Ureter (tissue), 1 donor: ENCODE measurements around the gene EPHX1. TPM values are rescaled to one million over a fixed set of nuclear protein-coding genes. Genes with fewer than 3 reads are reported as not detected.
A peak's percentile ranks its signal among the peaks of the same experiment; 100 is the strongest.
"Not testable (repeated sequence)": the region's sequence is repeated elsewhere in the genome, so short reads cannot be mapped to it uniquely, and the experiment has no call there.

Experiments used
- DNase-seq: peaks from one replicate; pipeline ENCODE4 v3.0.0-alpha.2; 2020; ENCODE audit warnings: low spot score
- total RNA-seq: library from RNA; stranded (reverse); gene quantifications from one replicate; pipeline ENCODE4 v1.2.4, GENCODE V29; 2023
- donor health status: DM: yes; HTN: yes; CAD: no.

The EPHX1 gene
- total RNA-seq, 1 donor from 2014 or later = 116 TPM

DNA sequence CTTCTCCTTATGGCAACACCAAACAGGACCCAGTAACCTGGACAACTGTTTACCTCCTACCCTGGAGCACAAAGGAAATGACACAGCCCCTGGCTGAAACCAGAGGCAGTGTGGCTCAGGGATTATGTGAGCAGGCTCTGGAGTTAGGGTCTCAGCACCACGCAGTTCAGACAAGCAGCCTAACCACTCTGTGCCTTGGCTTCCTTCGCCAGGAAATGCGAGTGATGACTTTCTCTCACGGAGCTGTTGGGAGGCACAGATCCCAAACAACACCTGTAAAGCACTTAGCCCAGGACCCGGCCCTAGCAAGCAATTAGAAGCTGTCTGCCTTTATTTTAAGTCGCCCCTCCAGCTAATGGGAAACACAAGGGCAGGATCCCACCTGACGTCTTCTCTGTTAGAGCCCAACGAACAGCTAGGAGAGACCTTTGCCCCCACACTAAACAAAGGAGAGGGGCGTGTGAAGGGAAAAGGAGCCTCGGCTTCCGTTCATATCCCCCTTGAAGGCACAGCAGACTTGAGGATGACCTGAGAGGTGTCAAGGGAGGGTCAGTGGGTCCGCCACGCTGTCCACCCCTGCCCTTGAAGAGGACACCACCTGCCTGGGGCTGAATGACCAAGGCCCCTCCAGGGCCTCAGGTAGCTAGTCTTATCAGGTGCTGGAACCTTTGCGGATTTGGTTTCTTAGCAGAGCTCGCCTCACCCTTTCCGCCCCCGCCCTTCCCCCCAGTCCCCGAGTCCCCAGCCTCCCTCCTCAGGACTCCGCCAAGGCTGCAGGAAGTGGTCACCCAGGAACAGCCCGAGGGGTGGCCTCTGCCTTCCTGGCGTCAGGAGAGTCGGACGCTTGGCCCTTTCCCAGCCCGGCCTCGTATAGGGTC lies 71.4 kb downstream of the EPHX1 start:
- peak; percentile 84 for DNase-seq

DNA sequence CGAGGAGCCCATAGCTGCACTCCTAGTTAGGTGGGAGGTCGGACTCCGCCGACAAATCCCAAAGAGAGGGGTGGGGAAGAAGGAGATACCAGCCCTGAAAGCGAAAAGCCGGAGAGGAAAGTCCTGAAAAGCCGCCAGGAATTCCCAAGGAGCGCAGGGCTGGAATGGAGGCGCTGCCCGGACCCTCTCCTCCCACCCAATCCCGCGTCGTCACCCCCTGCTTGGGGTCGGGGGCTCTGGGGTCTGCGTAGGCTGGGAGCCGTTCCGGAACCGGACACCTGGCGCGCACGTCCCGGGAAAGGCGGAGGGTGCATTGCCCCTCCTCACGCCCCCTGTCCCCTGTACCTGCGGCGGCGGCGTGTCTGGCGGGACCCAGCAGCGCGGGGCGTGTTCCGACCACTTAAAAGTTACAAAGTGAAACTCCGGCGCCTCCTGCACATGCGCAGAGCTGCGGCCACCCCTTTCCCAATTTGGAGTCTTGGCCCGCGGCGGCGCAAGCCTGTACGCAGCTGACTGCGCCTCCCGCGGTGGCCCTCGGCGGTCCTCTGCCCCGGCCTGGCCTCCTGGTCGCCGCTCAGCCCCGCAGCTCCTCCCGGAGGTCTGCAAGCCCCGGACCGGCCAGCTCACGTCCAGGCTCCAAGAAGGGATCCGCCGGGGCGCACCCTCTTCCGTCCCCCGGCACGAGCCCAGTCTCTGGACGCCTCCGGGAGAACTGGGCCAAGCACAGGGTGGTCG lies 72.2 kb downstream of the EPHX1 start, which contains the start of gene TMEM63A:
TSS of gene TMEM63A (minus strand) at position 422 of the 735 bp plus-strand sequence. CDS start 4,800 bp downstream, outside the sequence.
- peak; percentile 95 for DNase-seq

DNA sequence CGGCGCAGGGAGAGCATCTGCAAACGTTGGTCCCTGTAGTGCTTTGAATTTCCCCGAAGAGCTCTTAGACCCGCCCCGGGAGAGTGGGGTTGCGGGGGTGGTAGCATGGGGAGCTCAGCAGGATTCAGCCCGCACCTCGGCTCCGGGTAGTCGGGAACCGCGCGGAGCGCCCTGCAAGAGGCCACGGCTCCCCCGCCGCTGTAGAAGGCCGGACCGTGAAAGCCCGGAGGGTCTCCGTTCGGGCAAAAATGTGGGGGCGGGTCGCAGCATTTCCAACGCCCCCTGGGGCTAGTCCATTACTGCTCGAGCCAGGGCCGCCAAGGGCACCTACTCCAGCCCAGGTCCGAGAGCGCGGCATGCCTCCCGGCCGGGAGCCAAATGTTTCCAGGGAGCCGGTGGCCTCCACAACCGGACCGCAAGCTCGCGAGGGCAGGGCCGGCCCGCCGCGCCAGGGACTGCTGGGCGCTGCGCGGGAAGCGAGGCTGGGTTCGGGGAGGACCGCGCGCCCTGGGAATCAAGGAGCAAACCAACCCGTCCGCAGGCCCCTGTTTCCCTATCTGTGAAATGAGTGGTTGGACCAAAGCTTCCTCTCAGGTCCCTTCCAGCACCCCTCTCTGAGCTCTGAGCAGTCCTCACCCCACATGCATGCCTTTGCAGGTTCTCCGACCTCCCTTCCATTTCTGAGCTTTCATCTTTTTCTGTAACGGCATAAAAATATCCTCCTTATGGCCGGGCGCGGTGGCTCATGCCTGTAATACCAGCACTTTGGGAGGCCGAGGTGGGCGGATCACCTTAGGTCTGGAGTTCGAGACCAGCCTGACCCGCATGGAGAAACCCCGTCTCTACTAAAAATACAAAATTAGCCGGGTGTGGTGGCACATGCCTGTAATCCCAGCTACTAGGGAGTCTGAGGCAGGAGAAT lies 73.0 kb downstream of the EPHX1 start:
- peak; percentile 64 for DNase-seq

DNA sequence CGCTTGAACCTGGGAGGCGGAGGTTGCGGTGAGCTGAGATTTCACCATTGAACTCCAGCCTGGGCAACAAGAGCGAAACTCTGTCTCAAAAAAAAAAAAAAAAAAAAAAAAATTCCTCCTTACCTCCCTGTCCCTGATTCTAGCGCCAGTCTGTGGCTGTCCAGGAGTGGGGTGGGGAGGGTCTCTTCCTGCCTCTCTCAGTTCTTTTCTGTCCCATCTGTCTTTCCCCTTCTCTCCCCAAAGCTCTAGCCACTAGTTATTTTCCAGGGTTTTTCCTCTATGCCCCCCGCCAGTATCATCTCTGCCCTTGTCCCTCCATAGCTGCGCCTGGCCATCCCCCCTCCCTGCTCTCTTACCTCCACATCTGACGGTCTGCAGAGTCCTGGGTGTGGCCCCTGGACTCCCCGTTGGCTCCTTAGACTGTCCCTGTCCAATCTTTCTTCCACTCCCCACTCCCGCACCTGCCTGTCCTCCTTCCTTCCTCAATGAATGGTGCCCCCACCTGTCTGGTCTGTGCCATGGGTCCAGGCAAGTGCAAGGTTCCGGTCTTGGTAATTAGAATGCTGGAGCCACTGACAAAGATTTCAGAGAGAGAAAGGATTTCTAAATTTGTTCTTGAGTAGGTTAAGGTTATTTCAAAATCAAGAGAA lies 73.8 kb downstream of the EPHX1 start:
- DNase-seq = no peak

DNA sequence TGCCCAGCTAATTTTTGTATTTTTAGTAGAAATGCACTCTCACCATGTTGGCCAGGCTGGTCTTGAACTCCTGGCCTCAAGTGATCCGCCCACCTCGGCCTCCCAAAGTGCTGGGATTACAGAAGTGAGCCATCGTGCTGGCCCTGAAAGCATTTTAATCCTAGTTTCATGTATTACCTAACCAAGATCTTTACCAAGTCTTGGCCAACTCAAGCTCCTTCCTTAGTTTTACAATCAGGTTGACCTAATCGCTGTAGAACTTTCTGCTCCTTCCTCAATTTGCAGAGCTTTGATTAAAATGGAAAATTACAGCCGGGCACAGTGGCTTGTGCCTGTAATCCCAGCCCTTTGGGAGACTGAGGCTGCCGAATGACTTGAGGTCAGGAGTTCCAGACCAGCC lies 75.4 kb downstream of the EPHX1 start:
- no peak for DNase-seq

DNA sequence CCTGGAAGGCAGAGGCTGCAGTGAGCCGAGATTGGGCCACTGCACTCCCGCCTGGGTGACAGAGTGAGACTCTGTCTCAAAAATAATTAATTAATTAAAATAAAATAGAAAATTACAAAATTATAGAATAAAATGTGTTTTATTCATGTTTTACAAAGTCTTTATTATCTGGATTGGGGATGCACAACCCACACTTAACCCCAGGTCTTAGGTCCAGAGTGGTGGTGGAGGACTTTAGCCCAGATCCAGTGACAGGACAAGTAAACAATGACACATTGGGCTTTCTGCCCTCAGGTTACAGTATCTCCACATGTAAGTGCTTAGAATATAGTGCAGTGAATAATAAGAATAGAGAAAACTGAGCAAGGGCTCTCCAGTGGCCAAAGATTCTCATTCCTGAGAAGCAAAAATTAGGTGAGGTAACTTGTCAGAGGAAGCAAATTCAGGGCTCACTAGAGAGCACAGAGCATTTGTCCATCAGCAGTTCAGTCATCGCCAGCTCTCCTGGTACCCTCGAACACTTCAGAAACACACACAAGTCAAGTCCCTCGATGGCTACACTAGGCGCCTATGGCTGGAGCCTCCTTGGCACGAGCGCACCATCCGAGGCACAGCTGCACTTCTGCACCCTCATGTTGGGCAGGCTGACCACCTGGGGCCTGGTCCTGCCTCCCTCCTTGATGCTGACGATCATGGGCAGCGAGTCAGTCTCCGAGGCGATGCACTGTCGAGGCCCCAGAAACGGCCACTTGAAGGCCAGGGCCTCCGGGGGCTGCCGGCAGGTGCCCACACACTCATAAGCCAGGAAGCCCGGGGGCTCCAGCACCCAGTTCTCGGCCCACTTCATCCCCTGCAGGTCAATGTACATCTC lies 76.5 kb downstream of the EPHX1 start:
- no peak for DNase-seq

DNA sequence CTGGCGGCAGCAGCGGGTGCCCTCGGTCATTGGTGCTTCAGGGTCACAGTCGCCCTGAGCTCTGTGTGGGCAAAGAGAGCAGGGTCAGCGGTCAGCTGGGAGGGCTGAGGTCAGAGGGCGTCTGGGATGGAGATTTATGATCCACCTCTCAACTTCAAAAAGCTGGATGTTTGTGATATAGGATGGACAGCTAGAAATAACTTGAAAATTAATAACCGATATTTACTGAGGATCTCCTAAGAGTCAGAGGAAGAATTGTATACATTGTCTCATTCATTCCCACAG lies 77.0 kb downstream of the EPHX1 start:
- no peak for DNase-seq

DNA sequence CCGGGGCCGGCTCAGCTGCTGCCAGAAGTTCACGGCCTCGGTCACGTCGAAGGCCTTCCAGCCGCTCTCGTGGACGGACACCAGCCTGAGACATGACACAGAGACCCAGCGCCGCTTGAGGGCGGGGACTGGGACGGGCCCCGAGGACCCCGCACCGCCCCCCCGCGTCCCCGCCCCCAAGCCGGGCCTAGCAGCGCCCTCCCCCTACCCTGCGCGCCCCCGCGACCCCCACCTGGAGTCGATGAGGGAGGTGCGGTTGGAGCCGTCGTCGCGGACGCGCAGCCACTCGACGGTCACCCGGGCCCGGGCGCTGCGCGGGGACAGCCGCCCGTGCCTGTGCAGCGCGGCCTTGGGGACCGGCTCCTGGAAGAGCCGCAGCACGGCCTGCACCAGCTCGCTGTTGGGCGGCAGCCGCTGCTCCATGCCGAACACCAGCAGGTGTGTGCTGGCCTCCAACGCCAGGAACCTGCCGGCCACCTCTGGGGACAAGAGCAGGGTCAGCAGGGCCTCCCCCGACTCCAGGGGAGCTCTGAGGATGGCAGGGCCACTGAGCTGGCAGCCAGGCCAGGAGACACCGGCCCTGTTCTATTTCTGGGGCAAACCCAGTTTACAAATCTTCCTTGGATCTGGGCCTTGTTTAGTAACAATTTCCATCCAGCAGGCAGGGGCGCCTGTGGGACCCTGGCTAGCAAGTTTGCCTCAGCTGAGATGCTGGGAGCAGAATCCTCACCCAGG lies 77.8 kb downstream of the EPHX1 start:
- DNase-seq = not testable (repeated sequence)

DNA sequence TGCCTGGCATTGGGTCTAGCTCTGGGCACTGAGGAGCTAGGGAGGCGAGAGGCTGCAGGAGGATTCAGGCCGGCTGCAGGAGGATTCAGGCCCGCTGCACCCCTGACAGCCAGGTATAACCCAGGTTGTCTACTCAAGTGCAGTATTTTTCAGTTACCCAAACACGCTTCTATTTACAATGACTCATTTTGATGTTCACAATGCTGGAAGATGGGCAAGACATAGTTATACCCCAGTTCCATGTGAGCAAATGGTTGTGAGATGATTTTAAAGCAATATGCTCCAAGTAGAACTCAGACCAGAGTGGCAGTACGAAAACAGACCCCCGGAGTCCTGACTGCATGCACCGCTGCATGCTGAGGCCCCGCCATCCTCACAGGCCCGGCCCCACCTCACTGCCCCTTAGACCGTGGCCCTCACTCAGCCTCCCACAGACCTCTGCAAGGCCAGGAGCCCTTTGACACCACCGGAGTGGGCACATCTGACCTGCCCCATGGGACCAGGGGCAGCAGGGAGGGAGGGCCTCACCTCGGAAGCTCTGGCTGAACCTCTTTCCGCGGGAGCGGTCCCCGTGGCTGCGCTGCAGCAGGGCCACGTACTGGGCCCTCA lies 78.5 kb downstream of the EPHX1 start:
- DNase-seq = no peak

DNA sequence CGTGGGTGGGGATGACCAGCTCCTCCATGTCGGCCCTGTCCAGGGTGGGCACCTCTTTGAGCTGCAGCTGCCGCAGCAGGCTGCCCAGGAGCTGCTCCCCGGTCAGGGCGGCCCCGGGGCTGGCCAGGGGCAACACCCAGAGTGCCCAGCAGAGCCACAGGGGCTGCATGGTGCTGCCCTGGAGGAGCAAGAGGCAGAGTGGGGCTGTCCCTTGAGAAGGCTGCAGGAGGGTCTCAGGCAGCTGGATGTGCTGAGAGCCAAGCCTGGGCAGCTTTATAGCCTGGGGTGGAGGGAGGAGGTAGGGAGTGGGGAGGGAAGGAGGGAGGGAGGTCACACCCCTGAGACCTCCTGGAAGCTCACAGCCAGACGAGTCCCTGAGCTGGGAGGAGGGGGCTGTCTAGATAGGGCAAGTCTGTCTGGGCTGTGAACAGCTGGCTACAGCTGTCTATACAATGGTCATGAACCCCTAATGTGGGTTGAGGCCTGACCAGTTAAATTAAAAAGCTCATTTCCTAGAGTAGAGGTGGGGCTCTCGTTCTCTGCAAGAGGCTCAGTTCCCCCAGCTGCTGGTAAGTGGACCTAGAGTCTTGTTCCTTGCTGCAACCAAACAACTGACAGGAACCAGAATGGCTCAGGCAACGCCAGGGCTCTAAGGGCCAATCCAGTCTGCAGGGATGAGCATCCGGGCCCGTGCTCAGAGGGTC lies 79.1 kb downstream of the EPHX1 start, which contains the start of gene LEFTY1:
TSS of gene LEFTY1 (minus strand) at position 249 of the 704 bp plus-strand sequence. CDS start at position 169, 80 bp downstream.
- DNase-seq = no peak

DNA sequence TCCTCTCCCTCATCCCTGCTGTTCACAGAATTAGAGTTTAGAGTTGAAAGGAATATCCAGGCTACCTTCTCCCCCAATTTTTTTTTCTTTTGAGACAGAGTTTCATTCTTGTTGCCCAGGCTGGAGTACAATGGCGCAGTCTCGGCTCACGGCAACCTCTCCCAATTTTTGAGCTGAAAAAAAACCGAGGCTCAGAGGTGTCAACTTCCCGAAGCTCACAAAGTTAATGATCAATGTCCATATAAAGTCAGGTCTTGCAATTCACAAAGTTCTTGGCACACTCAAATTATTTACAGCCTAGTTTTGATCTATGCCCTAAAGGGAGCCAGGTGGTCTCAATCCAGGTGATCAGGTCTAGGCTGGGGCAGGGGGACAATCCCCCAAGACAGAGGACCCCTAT lies 79.8 kb downstream of the EPHX1 start:
- no peak for DNase-seq

DNA sequence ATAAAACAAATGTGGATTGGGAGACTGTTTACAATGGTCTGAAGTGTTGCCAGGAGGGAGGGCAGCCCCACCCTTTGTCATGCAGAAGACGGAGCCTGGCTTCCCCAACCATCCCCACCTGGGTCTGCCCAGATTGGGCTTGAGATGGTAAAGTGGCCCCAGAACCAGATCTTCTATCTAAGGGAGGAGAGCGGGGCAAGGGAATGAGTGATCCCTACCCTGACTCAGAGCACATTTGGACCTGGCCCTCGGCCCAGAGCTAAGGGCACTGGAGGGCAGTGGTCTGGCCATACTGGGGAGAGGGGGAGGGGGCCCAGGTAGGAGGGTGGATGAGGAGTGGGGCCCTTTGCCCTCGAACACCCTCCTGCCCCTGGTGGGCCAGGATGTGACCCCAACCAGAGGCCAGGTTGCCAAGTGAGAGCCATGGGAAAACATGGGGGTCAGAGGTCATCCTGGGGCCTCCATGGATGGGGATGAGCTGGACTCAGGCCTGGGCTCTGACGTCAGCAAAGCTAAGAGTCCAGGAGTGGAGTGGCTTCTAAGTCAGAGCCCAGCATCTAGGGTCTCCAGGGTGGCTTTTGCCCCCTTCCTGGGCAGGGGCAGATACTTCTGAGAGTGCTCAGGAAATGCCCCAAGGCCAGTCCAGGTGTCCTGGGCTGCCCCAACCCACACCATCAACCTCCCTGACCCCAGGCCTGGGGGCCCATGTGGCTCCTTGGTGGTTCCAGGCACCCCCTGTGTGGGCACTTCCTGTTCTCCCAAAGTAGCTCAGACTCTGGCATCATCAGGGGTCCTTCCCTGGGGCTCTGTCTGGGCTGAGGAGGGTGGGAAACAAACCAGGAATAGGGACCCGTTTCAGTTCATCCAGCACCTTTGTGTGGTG lies 80.7 kb downstream of the EPHX1 start:
- no peak for DNase-seq

DNA sequence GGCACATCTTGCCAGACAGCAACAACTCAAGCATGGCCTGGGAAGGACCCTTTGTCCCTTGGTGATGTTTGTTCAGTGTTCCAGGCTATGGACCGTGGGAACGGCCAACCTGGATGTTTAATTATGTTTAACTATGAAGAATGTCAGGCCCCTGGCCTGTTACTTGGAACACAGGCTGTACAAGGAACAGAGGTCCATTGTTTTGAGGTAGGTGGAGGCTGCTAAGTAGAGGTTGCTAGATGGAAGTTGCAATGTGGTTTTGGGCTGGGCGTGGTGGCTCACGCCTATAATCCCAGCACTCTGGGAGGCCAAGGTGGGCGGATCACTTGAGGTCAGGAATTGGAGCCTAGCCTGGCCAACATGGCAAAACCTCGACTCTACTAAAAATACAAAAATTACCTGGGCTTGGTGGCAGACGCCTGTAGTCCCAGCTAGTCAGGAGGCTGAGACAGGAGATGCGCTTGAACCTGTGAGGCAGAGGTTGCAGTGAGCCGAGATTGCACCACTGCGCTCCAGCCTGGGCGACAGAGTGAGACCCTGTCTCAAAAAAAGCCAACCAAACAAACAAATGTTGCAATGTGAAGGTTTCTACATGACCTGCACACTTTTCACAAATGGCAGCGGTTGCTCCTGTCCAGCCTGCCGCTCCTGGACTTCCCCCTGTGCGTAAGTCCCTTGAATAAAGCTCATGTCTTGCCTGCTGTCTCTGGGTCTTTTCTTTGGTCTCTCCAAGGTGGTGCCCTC lies 81.5 kb downstream of the EPHX1 start:
- no peak for DNase-seq

DNA sequence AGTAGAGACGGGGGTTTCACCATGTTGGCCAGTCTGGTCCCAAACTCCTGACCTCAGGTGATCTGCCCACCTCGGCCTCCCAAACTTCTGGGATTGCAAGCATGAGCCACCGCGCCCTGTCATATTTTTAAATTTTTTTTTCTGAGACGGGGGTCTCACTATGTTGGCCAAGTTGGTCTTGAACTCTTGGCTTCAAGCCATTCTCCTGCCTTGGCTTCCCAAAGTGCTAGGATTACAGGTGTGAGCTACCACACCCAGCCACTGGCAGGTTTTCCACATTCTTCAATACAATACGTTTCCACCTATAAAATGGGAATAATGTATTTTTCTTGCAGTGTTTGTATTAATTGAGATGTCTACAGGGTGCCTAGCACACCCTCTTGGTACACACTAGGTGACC lies 82.4 kb downstream of the EPHX1 start:
- no peak for DNase-seq
